Loucy (cell line): ENCODE measurements around the gene OR2M3.
"Not testable (repeated sequence)": the region's sequence is repeated elsewhere in the genome, so short reads cannot be mapped to it uniquely, and the experiment has no call there.

Source experiments
- H2AFZ ChIP-seq: fragments of 200-600 bp; sonication (generic); 2 replicates; pipeline ENCODE4 v1.6.0; 2016; ENCODE audit warnings: antibody characterized with exemption, mild to moderate bottlenecking, low read length, moderate library complexity
- H3F3A ChIP-seq: fragments of 200-600 bp; 2 replicates; pipeline ENCODE4 v1.6.0; 2016; ENCODE audit warnings: antibody characterized with exemption, low read depth, mild to moderate bottlenecking
- H3K27me3 ChIP-seq: fragments of 200-600 bp; sonication (generic); 2 replicates; pipeline ENCODE4 v1.6.1; 2014; ENCODE audit warnings: low read length, mild to moderate bottlenecking; ENCODE audit not compliant: insufficient read depth, poor library complexity, severe bottlenecking
- H3K36me3 ChIP-seq: fragments of 200-600 bp; sonication (generic); 2 replicates; pipeline ENCODE4 v1.6.1; 2016; ENCODE audit warnings: low read length; ENCODE audit not compliant: insufficient read depth
- H3K4me1 ChIP-seq: fragments of 200-600 bp; sonication (generic); 2 replicates; pipeline ENCODE4 v1.5.1; 2014; ENCODE audit warnings: low read length, mild to moderate bottlenecking; ENCODE audit not compliant: insufficient read depth, poor library complexity, severe bottlenecking
- H3K4me2 ChIP-seq: fragments of 200-600 bp; sonication (generic); 2 replicates; pipeline ENCODE4 v1.6.0; 2014; ENCODE audit warnings: antibody characterized with exemption, low read length, low read depth, mild to moderate bottlenecking; ENCODE audit not compliant: poor library complexity, severe bottlenecking
- H3K4me3 ChIP-seq: fragments of 200-600 bp; sonication (generic); 2 replicates; pipeline ENCODE4 v1.5.1; 2014; ENCODE audit warnings: low read length, mild to moderate bottlenecking, mixed read lengths; ENCODE audit not compliant: poor library complexity, severe bottlenecking
- H3K79me2 ChIP-seq: fragments of 200-600 bp; sonication (generic); 2 replicates; pipeline ENCODE4 v1.6.1; 2014; ENCODE audit warnings: low read length; ENCODE audit not compliant: insufficient read depth
- H3K9ac ChIP-seq: fragments of 200-600 bp; sonication (generic); 2 replicates; pipeline ENCODE4 v1.6.0; 2014; ENCODE audit warnings: mild to moderate bottlenecking, low read depth, low read length, moderate library complexity; ENCODE audit not compliant: poor library complexity, severe bottlenecking
- H3K9me2 ChIP-seq: fragments of 200-600 bp; sonication (generic); replicated peaks from 2 replicates; pipeline ENCODE4 v1.6.1; 2016; ENCODE audit warnings: low read depth, low read length, mixed read lengths
- H3K9me3 ChIP-seq: fragments of 200-600 bp; sonication (generic); 2 replicates; pipeline ENCODE4 v1.6.1; 2014; ENCODE audit warnings: mild to moderate bottlenecking, antibody characterized with exemption, low read length, low read depth; ENCODE audit not compliant: insufficient read depth
- H4K20me1 ChIP-seq: fragments of 200-600 bp; sonication (generic); 2 replicates; pipeline ENCODE4 v1.6.0; 2014; ENCODE audit warnings: antibody characterized with exemption, low read length, mild to moderate bottlenecking; ENCODE audit not compliant: insufficient read depth, poor library complexity, severe bottlenecking
- CTCF ChIP-seq: fragments of 200-600 bp; sonication (generic); conservative IDR thresholded peaks from 2 replicates; pipeline ENCODE4 v1.5.1; 2014; ENCODE audit warnings: mild to moderate bottlenecking, antibody characterized with exemption, low read length
- EZH2phosphoT487 ChIP-seq: fragments of 200-600 bp; IDR thresholded peaks from 2 replicates; pipeline ENCODE4 v1.6.1; 2018; ENCODE audit warnings: antibody characterized with exemption, mild to moderate bottlenecking, moderate library complexity, borderline replicate concordance

The OR2M3 gene

GRCh38 chr1:248243204-248243603, 46.1 kb downstream of the OR2M3 start:
- H2AFZ ChIP-seq: no peak overlapping the region
- no peaks in the 10 kb centered on the region for H3F3A ChIP-seq
- H3K4me1 ChIP-seq: no peaks in the 10 kb centered on the region
- no peak overlapping the region for H3K4me2 ChIP-seq
- no peaks in the 10 kb centered on the region for H3K9me2 ChIP-seq
- TF ChIP-seq EZH2phosphoT487: no peak
- peak; percentile 75 for TF ChIP-seq CTCF
- H3K9me3 ChIP-seq: no peaks in the 10 kb centered on the region
- H3K36me3 ChIP-seq: no peaks in the 10 kb centered on the region
- no peak overlapping the region for H3K9ac ChIP-seq
- no peaks in the 10 kb centered on the region for H3K27me3 ChIP-seq
- no peaks in the 10 kb centered on the region for H4K20me1 ChIP-seq
- H3K4me3 ChIP-seq: no peak overlapping the region
- H3K79me2 ChIP-seq: no peaks in the 10 kb centered on the region

- not testable (repeated sequence) for H3K79me2 ChIP-seq, H3F3A ChIP-seq, H3K4me3 ChIP-seq, H3K4me1 ChIP-seq, H4K20me1 ChIP-seq, H3K27me3 ChIP-seq, H3K9ac ChIP-seq, H3K36me3 ChIP-seq, H3K4me2 ChIP-seq, H2AFZ ChIP-seq, H3K9me2 ChIP-seq, H3K9me3 ChIP-seq
Measured at GRCh38 chr1:248259309-248259708, 62.2 kb downstream of the OR2M3 start.
